Retinal pigment epithelial cell (primary cell): Measurements from ENCODE around the gene MID1.

Source experiments
- DNase-seq: peaks from one replicate; pipeline ENCODE4 v3.0.0-alpha.2; 2010; ENCODE audit warnings: low read depth
- H3K4me3 ChIP-seq: 2 replicates; pipeline ENCODE4 v1.5.1; 2011; ENCODE audit warnings: mild to moderate bottlenecking, low read length, control low read depth, moderate library complexity
- TF ChIP-seq, protein P1 (sequence below): conservative IDR thresholded peaks from 2 replicates; pipeline ENCODE4 v1.5.1; 2011; ENCODE audit warnings: low read depth, low read length, control low read depth, inconsistent platforms

The MID1 gene

DNA sequence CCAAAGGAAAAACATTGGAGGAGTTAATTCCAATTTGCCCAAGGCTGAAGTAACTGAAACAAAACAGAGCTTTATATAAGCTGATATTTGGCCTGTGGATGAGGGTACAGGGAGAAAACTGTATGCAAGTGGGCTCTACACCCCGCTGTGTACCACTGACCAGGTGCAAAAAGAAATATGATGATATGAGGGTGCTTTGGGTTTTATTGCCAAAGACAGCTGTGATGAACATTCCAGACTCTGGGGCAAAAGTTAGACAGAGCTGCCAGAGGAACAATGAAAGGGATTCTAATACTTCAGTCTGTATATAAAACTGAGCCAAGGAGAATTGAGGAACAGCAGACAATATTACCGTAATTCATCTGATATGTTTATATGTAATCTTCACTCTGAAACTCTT lies 117.4 kb downstream of the MID1 start:
- no peak overlapping the region for H3K4me3 ChIP-seq
- TF ChIP-seq, protein P1, sequence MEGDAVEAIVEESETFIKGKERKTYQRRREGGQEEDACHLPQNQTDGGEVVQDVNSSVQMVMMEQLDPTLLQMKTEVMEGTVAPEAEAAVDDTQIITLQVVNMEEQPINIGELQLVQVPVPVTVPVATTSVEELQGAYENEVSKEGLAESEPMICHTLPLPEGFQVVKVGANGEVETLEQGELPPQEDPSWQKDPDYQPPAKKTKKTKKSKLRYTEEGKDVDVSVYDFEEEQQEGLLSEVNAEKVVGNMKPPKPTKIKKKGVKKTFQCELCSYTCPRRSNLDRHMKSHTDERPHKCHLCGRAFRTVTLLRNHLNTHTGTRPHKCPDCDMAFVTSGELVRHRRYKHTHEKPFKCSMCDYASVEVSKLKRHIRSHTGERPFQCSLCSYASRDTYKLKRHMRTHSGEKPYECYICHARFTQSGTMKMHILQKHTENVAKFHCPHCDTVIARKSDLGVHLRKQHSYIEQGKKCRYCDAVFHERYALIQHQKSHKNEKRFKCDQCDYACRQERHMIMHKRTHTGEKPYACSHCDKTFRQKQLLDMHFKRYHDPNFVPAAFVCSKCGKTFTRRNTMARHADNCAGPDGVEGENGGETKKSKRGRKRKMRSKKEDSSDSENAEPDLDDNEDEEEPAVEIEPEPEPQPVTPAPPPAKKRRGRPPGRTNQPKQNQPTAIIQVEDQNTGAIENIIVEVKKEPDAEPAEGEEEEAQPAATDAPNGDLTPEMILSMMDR = no peak
- DNase-seq = no peak

DNA sequence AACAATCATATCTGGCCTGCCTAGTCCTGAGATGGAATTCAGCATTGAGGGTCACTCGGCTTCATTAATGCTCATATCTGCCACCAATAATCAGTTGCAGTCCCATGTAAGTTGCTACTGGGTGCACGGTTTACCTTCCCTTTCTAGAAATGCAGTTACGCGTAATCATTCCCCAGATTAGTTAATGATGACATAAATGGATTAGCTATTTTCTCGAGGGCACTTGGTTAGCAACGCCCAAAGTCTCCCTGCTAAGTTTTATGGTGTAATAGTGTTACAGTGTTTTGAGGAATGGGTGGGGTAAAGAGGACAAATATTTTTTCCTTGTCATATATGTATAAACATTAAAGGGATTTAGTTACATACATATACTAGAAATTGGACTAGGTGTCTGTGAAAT lies 118.8 kb downstream of the MID1 start:
- no peak for DNase-seq
- no peak overlapping the region for H3K4me3 ChIP-seq
- TF ChIP-seq, protein P1 = no peak

DNA sequence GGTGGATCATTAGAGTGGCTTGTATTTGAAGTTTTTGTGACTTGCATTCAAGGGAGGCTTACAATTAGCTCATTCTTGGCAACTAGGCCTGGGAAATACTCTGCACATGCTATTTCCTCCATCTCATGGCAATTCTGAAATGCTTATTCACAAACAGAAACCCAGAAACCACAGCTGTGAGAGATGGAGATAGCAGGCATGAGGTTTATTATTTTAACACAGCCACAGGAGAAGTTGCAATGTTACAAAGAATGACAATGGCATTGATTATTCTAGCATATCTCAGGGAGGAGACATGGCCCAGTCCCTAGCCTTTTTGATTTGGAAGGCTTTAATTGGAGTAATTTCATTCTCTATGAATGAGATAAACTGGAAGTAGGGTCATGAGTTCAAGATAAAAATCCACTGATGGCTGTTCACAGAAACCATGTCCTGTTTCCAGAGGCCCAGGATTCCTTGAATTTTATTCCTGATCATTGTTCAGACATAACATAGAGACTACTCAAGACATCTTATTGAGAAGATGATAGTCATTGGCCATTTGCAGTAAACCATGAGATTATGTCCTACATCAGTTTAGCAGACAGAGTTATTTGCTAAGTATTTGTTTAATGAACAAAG lies 123.9 kb downstream of the MID1 start:
- DNase-seq = peak; percentile 52
- TF ChIP-seq, protein P1 = no peak
- no peak overlapping the region for H3K4me3 ChIP-seq

DNA sequence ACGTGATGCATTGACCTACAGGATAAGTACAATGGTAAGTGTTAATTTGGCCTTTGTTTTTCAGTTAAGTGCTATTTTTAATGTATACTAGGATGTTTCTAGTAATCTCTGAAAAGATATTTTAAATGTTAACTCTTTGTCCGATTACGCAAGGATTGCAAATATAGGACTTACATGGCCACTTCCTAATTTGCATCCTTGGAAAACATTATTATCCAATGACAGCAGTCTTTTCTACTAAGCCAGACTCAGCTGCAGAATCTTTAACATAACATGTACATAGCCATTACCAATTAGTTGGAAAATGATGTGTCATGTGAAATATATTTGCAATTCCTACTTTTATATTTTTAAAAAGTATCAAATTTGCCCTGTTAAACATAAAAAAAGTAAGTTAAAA lies 124.7 kb downstream of the MID1 start:
- TF ChIP-seq, protein P1 = no peak
- DNase-seq = no peak
- H3K4me3 ChIP-seq = no peak overlapping the region

DNA sequence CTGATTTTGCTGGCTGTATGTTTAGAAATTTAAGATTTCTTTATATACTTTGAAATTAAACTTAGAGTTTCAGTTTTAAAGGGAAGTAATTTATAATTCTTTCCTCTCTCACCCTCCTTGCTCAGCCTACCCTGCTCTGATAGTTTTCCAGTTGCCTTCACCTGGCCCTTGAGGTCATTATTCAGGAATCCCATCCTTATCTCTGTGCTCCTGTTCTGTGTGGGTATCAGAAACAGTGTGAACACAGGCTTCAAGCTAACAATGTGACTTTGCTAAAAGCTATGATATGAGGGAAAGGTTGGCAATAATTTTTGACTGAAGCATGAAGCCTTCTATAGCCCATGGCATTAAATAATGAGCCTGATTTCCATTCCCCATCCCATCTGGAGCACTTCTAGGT lies 128.1 kb downstream of the MID1 start:
- no peak overlapping the region for H3K4me3 ChIP-seq
- no peak for DNase-seq
- TF ChIP-seq, protein P1 = no peak

DNA sequence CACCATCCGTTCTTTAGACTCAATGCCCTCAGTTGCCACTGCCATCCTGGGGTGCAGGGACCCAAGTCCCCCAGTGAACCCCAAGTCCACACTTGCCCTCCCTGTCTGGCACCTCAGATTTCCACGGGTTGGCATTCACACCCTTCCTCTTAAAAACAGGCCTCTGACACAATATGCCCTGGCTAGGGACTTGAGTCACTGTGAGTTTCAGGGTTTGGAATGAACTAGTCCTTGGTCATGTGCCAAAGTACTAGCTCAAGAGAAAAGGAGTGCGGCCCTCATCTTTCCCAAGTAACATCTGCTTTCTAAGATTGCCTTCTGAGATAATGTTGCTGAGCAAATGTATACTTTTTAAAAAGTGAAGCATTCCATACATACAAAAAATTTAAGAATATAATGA lies 134.0 kb downstream of the MID1 start:
- H3K4me3 ChIP-seq = no peak overlapping the region
- TF ChIP-seq, protein P1 = no peak
- no peak for DNase-seq

DNA sequence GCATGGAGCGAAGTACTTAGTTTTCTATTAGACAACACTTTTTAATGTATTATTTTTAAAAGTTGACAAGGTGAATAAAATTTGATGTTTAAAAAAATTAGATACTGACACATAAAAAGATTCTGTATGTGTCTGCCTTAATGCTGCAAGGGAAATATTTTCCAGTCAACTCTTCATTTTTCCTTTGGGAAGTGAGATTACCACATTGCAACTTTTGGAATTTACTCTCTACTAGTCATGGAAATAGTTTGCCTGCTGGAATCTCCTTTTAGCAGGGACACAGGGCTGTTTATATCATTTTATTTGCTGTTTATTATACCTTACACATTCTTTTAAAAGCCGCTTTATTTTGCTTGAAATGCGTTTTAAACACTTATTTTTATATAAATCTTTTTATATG lies 135.1 kb downstream of the MID1 start:
- no peak overlapping the region for H3K4me3 ChIP-seq
- no peak for DNase-seq
- TF ChIP-seq, protein P1 = no peak
